ENCODE data around the gene FHIT. TPM values are rescaled to one million over a fixed set of nuclear protein-coding genes. Genes with fewer than 3 reads are reported as not detected.

FHIT gene
- total RNA-seq, 2 donors from 2014 or later: 10.4 to 15.8 TPM

DNA sequence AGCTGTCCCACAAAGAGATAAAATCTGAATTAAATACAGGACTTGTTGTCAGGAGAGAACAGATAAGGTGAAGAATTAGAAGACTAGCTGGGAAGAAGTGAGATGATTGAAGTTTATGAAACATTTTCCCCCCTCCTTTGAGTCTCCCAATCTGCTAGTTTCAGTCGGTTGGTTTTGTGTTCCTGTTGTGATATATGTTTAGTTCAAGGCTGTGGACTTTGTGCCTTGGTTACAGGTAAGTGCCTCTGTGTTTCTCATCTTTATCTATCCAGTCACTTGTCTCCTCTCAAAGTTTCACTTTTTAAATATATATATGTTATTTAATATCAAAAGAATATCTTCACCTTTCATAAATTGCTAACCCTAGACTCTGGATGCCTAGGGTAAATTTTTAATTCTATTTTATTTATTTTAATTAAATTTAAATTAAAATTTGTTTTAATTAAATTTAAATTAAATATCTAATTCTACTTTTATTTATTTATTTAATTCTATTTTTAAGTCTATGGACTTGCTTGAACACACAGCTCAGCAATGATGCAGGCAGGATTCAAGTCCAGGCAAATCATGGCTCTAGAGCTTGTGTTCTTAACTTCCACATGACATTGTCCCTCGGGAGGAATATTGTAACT lies 190.0 kb downstream of the FHIT start:
- no peak for DNase-seq
- H3K4me3 ChIP-seq: no peak overlapping the region
- TF ChIP-seq CTCF (IDR thresholded peaks at IDR 0.05) (no peak), POLR2A (IDR thresholded peaks at IDR 0.05) (no peak)
- whole genome bisulfite sequencing, 2 donors: 72 to 75% methylated on average over 2 of the region's 2 CpGs
- no peaks in the 10 kb centered on the region for H3K36me3 ChIP-seq (replicated peaks in 1 of 2; ENCODE audit: insufficient read depth in 1 of 2, low read depth in 2 of 2)
- no peaks in the 10 kb centered on the region for H3K9me3 ChIP-seq
- intact Hi-C loops (cut with DNase I): no loop called here
- H3K27me3 ChIP-seq: no peaks in the 10 kb centered on the region
- H3K27ac ChIP-seq: no peak overlapping the region
- ATAC-seq: no peak
- peaks cover 20% of the 10 kb centered on the region for H3K4me1 ChIP-seq

DNA sequence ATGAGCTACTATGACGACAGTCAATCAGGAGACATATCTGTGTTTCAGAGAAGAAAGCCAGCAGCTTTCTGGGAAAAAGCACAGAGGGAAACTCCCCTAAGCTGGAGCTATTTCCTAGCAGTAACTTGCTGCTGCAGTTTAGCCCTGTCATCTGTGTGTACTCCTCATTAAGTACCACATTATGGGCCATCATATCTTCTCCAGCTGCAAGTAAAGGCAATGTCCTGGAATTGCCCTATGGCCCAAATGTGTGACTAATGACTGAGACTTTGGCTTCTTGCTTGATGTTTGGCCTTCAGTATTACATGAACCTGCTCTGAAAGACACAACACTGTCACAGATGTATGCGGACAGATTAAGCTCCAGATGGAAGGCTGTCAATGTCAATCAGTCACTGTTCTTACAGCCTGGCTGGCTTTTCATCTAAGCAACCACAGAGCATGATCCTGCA lies 190.8 kb downstream of the FHIT start:
- H3K27me3 ChIP-seq: no peaks in the 10 kb centered on the region
- peak; percentile 33 for ATAC-seq
- intact Hi-C loops (cut with DNase I): no loop called here
- H3K27ac ChIP-seq: no peak overlapping the region
- 73 to 90% methylated on average over 2 of the region's 2 CpGs for WGBS, 2 donors
- no peak overlapping the region for H3K4me3 ChIP-seq
- H3K9me3 ChIP-seq: no peaks in the 10 kb centered on the region
- no peaks in the 10 kb centered on the region for H3K36me3 ChIP-seq (replicated peaks in 1 of 2; ENCODE audit: insufficient read depth in 1 of 2, low read depth in 2 of 2)
- TF ChIP-seq POLR2A (IDR thresholded peaks at IDR 0.05): no peak
- TF ChIP-seq CTCF (IDR thresholded peaks at IDR 0.05): no peak
- H3K4me1 ChIP-seq: peaks cover 23% of the 10 kb centered on the region
- no peak for DNase-seq

GRCh38 chr3:61058836-61059235 lies 192.4 kb downstream of the FHIT start:
- Histone ChIP-seq H3K4me1 (peaks cover 38% of the 10 kb centered on the region), H3K27ac (no peak overlapping the region), H3K36me3 (replicated peaks in 1 of 2; ENCODE audit: insufficient read depth in 1 of 2, low read depth in 2 of 2) (no peaks in the 10 kb centered on the region), H3K27me3 (no peaks in the 10 kb centered on the region), H3K9me3 (no peaks in the 10 kb centered on the region), H3K4me3 (no peak overlapping the region)
- 88 to 93% methylated on average over 2 of the region's 2 CpGs for WGBS, 2 donors
- DNase-seq (no peak), ATAC-seq (no peak)
- TF ChIP-seq POLR2A (IDR thresholded peaks at IDR 0.05) (no peak), CTCF (IDR thresholded peaks at IDR 0.05) (no peak)
- intact Hi-C loops (cut with DNase I): no loop called here

- ATAC-seq (no peak), DNase-seq (no peak)
- Histone ChIP-seq H3K4me3 (no peak overlapping the region), H3K27ac (peak overlapping the region; percentile 10 to 48 (median 24)), H3K4me1 (peaks cover 52% of the 10 kb centered on the region), H3K36me3 (replicated peaks in 1 of 2; ENCODE audit: insufficient read depth in 1 of 2, low read depth in 2 of 2) (no peaks in the 10 kb centered on the region), H3K9me3 (no peaks in the 10 kb centered on the region), H3K27me3 (no peaks in the 10 kb centered on the region)
- intact Hi-C loops (cut with DNase I): no loop called here
- WGBS, 2 donors: 58 to 62% methylated on average over 4 of the region's 4 CpGs
- TF ChIP-seq POLR2A (IDR thresholded peaks at IDR 0.05) (no peak), CTCF (IDR thresholded peaks at IDR 0.05) (no peak)
Observed at GRCh38 chr3:61057464-61057863, 193.8 kb downstream of the FHIT start.

DNA sequence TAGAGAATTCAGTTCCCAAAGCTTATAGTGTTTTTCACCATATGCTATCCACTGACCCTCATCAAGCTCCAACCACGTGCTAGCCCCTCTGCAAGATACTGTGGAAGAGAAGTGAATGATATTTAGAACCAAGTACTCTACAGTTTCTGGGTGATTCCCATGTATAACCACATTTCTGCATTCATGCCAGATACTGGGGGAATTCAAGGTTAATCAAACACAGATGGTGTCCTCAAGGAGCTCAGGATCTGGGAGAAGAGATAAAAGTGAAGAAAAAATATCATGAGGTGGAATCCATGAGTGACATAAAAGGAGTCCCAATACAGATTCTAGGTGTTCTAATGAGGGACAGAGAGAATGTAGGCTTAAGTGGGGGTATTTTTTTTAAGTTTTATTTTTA lies 195.8 kb downstream of the FHIT start:
- Histone ChIP-seq H3K27ac (no peak overlapping the region), H3K4me3 (no peak overlapping the region), H3K36me3 (replicated peaks in 1 of 2; ENCODE audit: insufficient read depth in 1 of 2, low read depth in 2 of 2) (no peaks in the 10 kb centered on the region), H3K9me3 (no peaks in the 10 kb centered on the region), H3K27me3 (no peaks in the 10 kb centered on the region), H3K4me1 (peaks cover 51% of the 10 kb centered on the region)
- DNase-seq (no peak), ATAC-seq (no peak)
- TF ChIP-seq POLR2A (IDR thresholded peaks at IDR 0.05) (no peak), CTCF (IDR thresholded peaks at IDR 0.05) (no peak)
- 86 to 88% methylated on average over 1 of the region's 1 CpG for WGBS, 2 donors
- intact Hi-C loops (cut with DNase I): no loop called here
